ENCODE measurements around the gene ARMH4.

The ARMH4 gene

DNA sequence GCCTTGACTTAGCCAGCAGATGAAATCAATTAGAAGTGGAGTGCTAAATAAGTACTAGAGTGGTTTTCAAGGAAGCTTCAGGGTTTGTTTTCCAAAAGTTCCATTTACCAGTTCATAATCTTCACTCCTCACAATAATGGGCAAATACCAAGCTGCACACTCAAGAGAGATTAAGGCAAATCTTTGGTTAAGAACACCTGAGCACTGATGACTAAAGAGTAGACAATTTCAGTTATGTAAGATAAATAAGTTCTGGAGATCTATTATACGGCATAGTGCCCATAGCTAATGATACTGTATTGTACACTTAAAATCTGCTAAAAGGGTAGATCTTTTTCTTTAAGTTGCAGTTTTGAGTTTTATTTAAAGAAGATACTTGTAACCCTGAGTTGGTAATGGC, 125.0 kb downstream of the ARMH4 start:
- DNase-seq = no peak

DNA sequence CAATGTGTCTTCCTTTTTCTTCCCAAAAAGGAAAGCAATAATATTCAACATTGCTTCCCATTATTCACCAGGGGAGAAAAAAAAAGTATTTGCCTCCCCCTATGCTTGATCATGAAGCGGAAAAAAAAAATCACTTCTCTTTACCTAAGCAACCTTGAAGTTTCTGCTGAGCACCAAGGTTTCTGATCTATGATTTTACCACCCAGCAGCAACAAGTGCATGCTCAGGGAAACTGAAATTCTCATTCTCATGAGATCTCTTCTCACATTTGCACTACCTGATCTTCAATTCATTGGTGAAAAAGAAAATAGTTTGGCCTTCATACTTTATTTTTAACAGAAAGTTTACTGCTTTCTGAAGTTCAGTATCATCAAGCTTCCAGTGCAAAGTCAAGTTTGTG, 125.8 kb downstream of the ARMH4 start:
- no peak for DNase-seq

DNA sequence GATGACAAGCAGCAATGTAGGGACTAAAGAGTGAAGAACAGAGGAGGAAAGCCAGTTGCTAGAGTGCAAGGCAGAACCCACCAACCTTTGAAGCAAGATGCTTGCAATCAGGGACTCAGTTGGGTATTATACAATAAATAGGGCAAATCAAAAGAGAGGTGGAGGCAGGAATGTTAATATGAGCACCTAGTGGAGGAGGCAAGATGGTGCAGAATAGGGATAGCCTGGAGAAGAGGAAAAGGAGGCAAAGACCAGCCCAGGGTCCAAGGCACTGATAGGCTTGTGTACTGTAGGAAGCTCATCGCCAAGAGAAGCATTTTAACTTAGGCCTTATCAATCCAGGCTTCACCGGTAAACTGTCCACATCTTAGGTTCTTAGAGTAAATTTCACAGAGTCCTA, 137.2 kb downstream of the ARMH4 start:
- no peak for DNase-seq

DNA sequence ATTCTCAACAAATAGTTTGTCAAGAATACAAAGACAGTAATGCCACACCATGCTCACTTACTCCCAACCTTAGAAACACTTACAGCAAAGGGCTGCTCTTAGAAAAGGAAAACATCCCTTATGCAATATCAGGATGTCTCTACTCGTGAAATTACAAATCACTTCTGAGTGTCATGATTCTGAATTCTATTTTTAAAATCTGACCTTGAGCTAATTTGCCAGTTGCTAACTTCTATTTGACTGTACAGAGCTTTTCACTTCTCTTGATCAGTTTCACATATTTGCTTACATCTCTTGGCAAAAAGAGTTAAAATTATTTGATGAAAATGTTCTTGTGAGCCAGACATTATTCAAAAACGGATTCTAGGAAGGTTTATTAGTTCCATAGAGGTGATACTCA, 149.4 kb downstream of the ARMH4 start:
- DNase-seq = no peak

DNA sequence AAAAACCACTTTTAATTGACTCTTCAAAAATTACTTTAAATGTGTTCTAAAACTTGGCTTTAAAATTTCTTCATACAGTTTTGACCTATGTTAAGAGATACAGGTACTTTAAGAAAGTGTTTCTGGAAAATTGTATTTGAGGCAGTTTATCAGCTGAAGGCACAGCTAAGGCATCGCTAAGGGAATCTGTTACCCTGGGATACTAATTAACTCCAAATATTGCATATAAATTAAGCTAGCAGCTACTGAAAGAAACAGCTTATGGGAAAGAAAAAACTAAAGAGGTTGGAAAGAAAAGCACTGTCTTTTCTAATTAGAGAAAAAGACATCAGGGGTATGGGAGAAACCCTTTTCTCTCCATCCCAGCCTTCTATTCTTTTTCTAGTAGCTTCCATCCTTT, 152.0 kb downstream of the ARMH4 start:
- no peak for DNase-seq

DNA sequence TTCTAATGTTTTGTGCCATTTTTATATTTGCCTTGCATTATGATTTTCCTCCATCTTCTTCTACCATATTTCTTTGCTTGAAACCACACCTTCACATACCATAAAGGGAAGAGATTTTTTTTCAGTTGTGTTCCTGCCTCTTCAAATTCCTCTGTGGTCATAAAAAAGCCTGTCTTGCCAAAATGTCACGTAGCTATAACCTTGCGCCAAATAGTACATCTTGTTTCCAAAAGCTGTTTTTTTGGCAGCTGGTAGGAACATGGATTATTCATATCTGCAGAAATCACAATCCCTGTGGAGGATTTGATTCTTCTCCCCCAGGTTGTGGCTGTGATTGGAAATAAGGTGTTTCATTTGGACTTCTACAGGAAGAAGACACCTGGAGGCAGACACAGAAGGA, 152.5 kb downstream of the ARMH4 start:
- no peak for DNase-seq

DNA sequence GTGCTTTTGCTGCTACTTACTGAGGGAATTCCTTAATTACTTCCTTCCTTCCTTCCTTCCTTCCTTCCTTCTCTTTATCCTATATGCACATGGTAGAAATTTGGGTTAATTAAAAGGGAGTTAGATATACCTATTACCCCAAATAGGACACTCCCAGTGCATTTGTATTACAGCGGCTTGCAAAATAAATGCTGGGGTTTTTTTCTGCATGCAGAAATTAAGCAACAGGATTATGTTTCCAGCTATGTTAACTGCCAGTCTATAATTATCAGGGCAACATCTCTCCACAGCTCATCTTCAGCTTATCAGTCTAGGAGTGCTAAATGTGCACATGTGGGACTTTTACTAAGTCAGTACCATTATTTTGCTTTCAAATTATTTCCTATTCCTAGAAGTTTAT, 153.2 kb downstream of the ARMH4 start:
- no peak for DNase-seq

DNA sequence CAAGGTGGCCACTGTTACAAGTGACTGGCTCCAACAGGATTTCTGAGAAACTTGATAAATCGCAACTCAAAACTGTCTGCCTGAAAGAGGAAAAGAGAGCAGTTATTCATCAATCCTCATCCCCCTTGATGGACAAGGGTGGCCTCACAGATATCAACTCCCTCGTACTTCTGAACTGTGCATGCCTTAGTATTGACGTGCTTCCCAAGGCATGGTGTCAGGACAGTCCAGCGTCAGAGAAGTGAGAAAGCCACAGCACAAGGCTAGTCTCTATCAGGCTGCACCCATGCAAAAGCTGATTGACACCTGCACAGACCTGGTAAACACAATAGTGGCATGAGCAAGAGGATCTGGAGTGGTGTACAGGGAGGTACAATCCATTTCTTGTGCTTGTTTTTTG, 160.7 kb downstream of the ARMH4 start:
- DNase-seq = no peak

DNA sequence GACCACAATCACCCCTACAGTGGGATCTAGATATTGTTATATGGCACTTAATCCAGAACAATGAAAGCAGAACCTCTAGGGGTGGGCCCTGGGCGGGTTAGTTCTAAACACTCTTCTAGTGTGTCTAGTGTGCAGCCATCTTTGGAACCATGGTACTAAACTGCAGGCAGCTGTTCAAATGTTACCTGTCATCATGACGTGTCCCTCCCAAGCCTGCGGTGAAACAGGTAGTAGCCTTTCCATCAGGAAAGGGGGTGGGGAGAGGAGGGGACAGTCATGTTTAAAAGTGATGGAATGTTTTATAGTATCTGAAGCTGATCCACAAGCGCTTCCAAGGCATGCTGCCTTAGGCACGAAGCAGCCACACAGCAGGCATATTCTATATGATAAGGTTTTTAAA, 163.6 kb downstream of the ARMH4 start:
- DNase-seq = no peak

DNA sequence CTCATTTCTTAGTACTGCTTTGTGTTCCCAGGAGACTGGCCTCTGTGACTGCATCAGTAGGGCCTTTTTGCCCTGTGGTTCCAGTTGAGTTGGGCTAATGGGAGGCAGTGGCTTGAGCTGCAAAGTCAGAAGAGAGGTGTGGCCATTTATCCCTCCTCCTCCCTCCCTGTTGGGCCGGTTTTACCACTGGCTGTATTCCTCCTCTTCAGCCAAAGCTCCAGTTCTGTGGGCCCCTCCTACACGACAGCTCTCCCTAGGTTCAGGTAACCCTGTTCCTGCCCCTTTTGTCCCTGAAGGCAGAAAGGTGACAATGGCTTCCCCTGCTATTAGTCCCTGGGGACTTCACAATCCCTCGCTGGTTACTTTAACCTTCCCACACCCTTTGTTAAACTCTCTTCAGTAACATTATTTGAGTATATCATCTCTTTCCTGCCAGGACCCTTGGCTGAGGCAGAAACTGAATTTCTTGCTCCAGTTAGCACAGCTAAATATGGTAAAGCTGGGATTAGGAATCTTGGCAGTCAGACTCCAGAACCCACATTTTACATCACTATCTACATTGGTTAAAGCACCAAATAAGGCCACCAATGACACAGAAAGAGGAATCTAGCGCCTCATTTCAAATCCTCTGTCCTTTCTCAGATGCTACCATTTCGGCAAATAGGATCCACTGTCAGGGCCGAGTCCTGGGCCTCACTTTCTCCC, 164.3 kb downstream of the ARMH4 start:
- no peak for DNase-seq

DNA sequence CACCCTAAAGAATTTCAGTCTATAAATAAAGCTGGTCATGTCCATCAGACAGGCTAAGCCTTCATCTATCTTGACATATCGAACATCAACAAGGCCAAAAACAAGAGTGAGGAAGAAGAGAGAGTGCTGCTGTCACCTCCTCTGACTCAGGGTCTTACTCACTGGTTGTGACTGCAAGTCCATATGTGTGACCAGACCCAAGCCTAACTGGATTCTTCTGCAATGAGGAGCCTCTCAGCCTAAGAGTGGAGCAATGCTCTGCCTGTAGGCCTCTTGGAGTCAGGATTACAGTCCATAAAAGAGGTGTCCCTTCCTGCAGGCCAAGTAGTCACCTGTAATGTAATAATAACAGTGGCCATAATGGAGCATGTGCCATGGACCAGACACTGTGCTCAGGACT, 165.0 kb downstream of the ARMH4 start:
- DNase-seq = no peak

DNA sequence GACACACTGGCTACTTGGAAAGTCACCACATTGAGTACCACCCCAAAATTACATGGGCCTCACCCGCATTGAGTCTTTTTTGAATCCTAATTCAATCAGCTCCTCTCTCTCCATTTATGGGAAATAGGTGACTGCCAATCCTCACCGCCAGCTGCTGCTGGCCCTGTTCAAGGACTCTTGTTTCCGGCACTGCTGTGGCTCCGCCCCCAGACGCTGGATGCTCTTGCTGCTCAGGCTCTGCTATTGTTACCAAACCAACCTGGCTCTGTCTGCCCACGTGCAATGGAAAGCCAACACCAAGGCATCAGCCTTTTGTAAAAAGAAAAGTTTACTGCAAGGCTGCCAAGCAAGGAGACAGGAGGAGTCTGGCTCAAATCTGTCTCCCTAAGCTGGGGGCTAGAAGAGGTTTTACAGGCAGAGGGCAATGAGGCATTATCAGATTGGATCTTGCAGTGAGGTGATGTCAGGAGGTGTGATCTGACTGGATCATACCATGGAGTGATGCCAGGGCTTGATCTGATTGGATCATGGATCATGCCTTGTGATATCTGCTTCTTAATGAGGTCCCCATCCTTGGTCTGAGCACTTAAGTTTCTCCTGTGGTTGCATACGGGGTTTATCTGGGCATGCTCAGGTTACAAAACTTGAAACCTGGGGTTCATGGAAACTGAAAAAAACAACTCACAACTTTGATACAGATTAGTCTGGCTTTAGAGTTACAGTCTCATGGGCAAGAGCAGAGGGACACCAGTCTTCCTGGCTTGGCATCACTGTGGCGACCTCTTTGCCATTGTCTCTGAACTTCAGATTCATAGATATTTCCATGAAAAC, 169.0 kb downstream of the ARMH4 start:
- peak; percentile 18 for DNase-seq

DNA sequence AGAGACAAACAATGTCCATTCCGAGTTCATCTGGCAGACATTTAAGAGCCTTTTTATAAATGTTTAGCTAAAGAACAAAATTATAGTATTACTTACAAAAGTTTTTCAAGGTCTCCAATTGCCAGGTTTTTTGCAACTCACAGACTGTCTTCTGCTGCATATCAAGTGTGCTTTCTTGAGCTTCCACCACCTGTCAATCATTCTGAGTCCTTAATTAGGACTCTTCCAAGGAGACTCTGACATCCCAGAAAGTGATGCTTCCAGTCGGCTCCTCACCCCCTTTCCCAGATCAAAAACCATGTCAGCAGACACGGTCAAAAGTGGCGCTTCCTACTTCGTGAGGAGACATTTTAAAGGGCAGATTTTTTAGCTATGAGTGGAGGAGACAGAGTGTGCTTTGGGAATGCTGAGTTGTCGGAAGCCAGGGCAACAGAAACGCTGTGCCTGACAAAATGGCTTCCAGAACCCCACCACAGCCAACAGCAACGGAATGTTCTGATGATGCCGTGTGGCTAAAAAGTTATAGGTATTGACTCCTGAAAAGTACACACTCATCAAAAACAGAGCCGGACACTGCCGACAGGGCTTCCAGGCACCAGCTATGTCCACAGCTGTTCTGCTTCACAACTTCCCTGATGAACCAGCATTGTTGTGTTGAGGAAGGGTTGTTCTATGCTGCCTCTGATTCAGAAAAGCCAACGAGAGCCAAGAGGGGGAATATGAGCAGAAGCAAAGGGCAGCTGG, 170.0 kb downstream of the ARMH4 start:
- DNase-seq = no peak

DNA sequence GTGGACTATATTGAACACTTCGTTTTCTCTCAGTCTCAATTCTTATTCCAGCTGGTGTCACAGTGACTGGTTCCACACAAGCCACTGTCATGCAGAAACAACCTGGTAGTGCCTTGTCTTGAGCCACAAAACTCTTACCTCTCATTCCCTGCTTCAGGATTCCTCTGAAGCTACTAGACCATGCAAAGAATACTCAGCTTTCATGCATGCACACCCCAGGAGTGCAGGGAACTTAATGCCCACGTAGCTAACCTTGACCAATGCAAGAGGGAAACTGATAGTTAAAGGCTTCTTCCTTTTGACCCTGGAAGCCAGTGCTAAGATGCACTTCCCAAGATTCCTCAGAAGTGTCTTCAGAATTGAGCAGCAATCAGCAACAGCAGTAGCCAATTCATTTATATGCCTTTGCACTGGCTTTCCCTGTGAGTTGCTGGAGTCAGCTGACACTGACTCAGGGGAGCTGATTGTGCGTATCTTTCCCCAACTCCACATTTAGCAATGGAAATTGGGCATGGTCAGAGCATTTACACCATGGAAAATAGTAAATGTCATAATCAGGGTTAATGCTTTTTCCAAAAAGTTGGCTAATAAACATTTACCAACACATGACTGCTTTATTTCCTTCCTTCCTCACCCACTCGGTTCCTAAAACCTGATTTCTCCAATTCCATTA, 172.5 kb downstream of the ARMH4 start:
- DNase-seq = no peak

DNA sequence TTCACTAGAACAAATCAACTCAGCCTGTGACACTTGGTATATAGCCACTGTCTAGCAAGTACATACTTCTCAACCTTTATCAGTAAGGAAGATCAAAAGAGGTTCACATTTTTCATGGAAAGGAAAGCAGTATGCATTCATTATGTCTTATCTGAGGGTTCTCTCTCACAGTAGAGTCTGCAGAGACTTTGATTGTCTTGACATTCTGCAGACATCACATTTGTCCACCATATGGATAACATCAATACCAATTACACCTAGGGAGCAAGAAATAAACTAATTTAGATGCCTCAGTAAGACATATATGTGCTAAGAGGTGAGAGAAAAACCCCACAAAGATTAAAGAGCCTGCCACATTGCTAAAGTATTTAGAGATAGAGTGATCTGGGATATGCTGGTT, 175.3 kb downstream of the ARMH4 start:
- no peak for DNase-seq

DNA sequence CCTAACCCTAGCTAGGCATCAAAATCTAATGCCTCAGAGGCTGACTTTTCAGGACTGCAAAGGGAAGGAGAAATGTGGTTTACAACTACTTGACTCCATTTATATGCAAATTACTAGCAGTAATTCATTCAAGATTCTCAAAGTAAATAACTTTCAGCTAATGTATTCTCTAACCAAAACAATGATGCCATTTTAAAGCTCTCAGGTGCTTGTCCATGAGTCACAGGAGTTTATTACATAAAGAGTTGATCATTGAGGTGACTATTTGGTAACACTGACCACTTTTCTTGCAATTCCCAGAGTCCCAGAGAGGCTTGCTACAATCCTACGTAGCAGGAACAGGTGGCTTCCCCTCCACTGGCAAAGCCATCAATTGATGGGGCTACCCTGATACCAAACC, 177.1 kb downstream of the ARMH4 start:
- no peak for DNase-seq

DNA sequence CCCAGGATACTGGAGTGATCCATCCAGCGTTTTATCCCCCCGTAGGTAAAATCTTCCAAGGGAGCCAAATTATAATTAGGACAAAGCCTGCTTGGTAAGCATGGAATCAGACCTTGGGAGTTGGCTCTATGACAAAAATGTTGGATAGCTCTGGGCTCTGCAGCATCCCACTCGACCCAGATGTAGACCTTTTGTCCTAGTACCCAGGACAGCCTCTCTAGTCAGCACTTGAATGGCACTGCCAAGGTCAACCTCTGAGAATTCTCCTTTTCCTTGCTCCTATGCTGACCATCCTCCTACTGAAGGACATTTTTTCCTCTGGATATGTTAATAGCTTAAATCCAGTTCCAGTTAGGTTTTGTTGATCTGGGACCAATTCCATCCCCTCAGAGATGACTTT, 181.4 kb downstream of the ARMH4 start:
- no peak for DNase-seq

DNA sequence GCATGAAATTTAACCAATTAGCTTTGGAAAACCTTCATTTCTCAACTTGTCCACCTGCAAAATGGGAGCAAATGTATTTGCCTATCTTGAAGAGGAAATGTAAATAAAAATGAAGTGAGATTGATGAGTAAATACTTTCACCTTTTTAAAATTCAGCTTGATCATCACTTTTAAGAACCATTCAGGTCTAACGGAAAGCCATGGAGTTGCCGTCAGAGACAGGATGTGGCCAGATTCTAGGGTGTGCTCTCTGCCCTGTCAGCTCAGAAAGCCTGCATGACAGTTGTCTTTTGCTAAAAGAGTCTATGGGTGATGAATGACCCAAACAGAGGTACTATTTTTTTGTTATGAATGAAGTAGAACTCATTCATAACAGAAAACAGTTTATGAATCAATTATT, 181.8 kb downstream of the ARMH4 start:
- peak; percentile 18 for DNase-seq

DNA sequence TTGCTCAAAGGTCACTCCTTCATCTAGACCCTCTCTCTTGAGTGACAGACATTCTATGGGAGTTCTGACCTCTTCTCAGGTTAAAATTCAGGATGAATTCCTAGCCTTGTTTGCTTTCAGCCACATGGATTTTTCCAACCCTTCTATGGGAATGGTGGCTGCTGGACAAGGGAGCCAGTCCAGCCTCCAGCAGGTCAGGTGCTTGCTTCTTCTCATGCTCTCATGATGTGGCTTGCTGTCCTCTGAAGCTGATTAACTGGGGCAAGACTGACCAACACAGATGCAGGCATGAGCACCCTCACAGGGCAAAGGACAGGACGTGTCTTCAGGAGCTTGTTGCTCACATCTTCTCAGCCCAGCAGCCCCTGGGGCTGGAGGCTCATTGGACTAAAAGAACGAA, 188.9 kb downstream of the ARMH4 start:
- DNase-seq = no peak

DNA sequence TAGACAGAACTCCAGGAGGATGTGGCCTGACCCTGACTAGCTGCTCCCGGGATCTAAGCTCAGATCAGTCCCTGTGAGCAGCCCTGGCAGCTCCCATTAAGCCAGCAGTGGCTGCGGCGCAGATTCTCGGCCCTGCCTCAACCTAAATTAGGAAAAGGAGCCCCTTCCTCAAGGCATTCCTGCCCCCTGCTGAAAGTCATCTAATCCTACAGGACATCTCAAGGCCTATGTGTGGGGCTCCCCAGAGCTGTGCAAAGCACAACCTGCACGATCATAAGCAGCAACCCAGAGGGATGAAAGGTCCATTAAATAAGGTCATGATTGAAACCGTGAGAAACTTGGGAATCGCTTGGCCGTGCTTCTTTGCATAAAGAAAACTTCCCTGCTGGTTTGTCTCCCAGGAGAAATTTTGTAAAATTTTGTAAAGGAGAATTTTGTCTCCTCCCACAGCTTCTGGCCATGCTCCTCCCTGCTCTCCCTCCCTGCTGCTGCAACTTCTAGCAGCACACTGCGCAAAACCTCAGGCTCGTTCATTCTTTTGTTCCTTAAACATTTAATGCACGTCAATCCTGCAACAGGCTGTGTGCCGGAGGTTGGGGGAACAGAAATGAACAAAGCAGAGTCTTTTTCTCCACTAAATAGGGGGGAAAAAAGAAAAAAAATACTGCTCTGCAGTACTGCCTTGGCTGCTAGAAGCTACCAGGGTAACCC, 189.5 kb downstream of the ARMH4 start:
- DNase-seq = no peak

DNA sequence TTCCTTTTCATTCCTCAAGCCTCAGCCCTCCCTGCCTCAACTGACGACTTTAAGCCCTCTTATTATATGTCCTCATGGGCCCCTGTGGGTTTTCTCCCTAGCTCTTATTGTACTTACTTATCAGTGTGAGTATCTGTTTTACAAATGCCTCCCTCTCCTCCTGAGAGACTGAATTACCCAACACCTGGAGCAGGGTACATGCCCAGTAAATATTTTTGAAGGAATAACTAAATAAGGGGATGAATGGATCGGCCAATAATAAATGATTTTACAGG, 190.3 kb downstream of the ARMH4 start:
- no peak for DNase-seq

DNA sequence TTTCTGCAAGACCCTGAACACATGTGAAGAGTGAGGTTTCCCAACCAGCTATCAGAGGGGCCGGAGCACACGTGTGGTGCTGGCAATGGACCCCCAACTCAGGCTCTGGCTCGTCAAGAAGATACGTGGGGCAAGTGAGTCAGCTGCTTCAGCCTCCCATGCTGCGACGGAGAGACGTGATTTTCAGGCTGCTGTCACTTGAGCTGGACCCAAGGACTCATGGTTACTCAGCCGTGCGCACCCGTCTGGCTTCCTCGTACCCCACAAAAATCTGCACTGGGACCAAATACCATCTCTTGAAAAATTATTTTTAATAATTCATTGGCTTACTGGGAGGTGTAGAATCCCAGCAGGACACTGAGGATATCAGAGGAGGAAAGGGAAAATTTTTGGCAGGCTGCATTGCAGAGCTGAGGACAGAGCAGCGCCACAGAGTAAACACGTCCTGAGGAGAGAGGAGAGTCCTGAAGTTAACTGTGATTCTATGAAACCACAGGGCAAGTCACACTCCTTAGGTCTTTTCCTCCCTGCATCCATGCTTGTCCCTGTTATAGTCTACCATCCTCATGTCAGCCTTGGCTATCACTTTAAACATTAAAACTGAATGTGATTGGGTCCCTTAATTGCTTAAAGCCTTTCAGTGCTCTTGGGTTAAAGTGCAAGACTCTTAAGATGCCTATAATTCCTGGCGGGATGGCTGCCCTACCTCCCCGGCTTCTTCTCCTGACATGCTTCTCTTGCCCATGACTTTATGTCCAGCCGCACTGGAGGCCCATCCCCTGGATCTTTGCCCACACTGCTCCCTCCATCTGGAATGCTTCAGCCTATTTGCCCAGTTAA, 190.8 kb downstream of the ARMH4 start:
- no peak for DNase-seq

Data from activated CD4-positive, alpha-beta T cell treated with anti-CD3 and anti-CD28 coated beads, Interleukin-2, amount 50 U/mL, for 16 hours (primary cell).